Ovary (tissue), 3 donors: ENCODE measurements around the gene ZNF622.

Experiments
- CTCF ChIP-seq, 3 donors: fragments of 450-650 bp in 2 of 3; fragments of 200-600 bp in 1 of 3; IDR thresholded peaks; one replicate each; pipeline versions ENCODE4 v1.5.1 to v1.8.0; 2016 to 2022; ENCODE audit warnings: antibody characterized with exemption in 3 of 3, mild to moderate bottlenecking in 1 of 3
- POLR2A ChIP-seq: fragments of 450-650 bp; IDR thresholded peaks from one replicate; pipeline ENCODE4 v1.6.1; 2017; ENCODE audit warnings: antibody characterized with exemption, mild to moderate bottlenecking, moderate library complexity
- donor health status: DM: no; HTN: no; CAD: no.

DNA sequence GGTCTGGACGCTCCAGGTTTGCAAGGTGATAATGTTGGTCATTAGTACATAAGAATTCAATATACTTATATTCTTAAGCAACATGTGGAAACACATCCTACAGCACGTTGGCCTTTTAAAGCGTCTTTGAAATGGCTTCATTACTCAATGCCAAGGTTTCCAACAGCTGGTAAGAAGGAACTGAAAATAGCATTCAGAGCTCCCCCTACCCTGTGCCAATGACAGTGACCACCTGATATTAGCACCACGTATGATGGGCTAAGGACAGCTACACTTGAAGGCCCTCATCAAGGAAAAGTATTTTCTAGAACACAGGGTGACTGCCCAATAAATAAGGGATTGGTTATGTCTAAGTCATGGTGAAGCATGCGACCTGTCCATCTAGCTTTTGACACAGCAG, 9.9 kb downstream of the ZNF622 start:
- TF ChIP-seq CTCF (IDR thresholded peaks at IDR 0.05) (no peak), POLR2A (no peak)
